Fibroblast of lung (primary cell): Measurements from ENCODE around the gene SPACDR. TPM values are rescaled to one million over a fixed set of nuclear protein-coding genes. Genes with fewer than 3 reads are reported as not detected.
A peak's percentile ranks its signal among the peaks of the same experiment; 100 is the strongest.

Experiments used
- DNase-seq, 2 donors: peaks; one replicate each; pipeline versions ENCODE4 v3.0.0 to v3.0.0-alpha.2; 2010; ENCODE audit warnings: low read depth in 2 of 2
- H2AFZ ChIP-seq: 2 replicates; pipeline ENCODE4 v1.5.1; 2012; ENCODE audit warnings: low read length, control low read depth, inconsistent platforms
- H3K27ac ChIP-seq: 2 replicates; pipeline ENCODE4 v1.5.1; 2011; ENCODE audit warnings: low read length, control low read depth; ENCODE audit not compliant: insufficient read depth
- H3K27me3 ChIP-seq: 2 replicates; pipeline ENCODE4 v1.5.1; 2011; ENCODE audit warnings: mild to moderate bottlenecking, low read length; ENCODE audit not compliant: control insufficient read depth, insufficient read depth
- H3K36me3 ChIP-seq: 2 replicates; pipeline ENCODE4 v1.5.1; 2011; ENCODE audit warnings: low read length; ENCODE audit not compliant: control insufficient read depth, insufficient read depth
- H3K4me1 ChIP-seq: 2 replicates; pipeline ENCODE4 v1.5.1; 2011; ENCODE audit warnings: low read length; ENCODE audit not compliant: control insufficient read depth, insufficient read depth; ENCODE audit errors: extremely low read depth
- H3K4me2 ChIP-seq: 2 replicates; pipeline ENCODE4 v1.5.1; 2011; ENCODE audit warnings: low read length, control low read depth; ENCODE audit not compliant: insufficient read depth; ENCODE audit errors: extremely low read depth
- H3K4me3 ChIP-seq, 4 experiments: fragments of 200-600 bp in 1 of 4; sonication (generic) in 1 of 4; replicated peaks in 1 of 4; 2 replicates each; pipeline ENCODE4 v1.5.1; 2011 to 2016; ENCODE audit warnings: low read length in 4 of 4, low read depth in 3 of 4, mild to moderate bottlenecking in 3 of 4, control low read depth in 2 of 4, inconsistent platforms in 1 of 4, mixed read lengths in 1 of 4; ENCODE audit not compliant: insufficient read depth in 1 of 4; ENCODE audit errors: control extremely low read depth in 1 of 4
- H3K79me2 ChIP-seq: 2 replicates; pipeline ENCODE4 v1.5.1; 2012; ENCODE audit warnings: mild to moderate bottlenecking, low read length, inconsistent platforms; ENCODE audit not compliant: control insufficient read depth, insufficient read depth
- H3K9ac ChIP-seq: 2 replicates; pipeline ENCODE4 v1.5.1; 2011; ENCODE audit warnings: mild to moderate bottlenecking, low read length, control low read depth; ENCODE audit not compliant: insufficient read depth
- H3K9me3 ChIP-seq: 2 replicates; pipeline ENCODE4 v1.5.1; 2012; ENCODE audit warnings: low read depth, low read length; ENCODE audit not compliant: control insufficient read depth, insufficient read depth
- H4K20me1 ChIP-seq: 2 replicates; pipeline ENCODE4 v1.5.1; 2011; ENCODE audit warnings: low read length; ENCODE audit not compliant: control insufficient read depth, insufficient read depth; ENCODE audit errors: extremely low read depth
- CTCF ChIP-seq, 2 donors: IDR thresholded peaks in 1 of 2; conservative IDR thresholded peaks in 1 of 2; 1 replicate in 1 of 2; 2 replicates in 1 of 2; pipeline ENCODE4 v1.5.1; 2011 to 2012; ENCODE audit warnings: low read length in 2 of 2, control low read depth in 1 of 2, inconsistent platforms in 1 of 2, low read depth in 1 of 2, mild to moderate bottlenecking in 1 of 2
- EZH2 ChIP-seq: IDR thresholded peaks from 2 replicates; pipeline ENCODE4 v1.5.1; 2012; ENCODE audit warnings: low read length, control low read depth, mild to moderate bottlenecking; ENCODE audit errors: missing control alignments
- polyA plus RNA-seq, 2 donors: library from polyadenylated mRNA; depleted of rRNA in 1 of 2; stranded (reverse) in 1 of 2; unstranded in 1 of 2; fragments of >200 nt; gene quantifications; 2 replicates each; pipeline ENCODE4 v1.2.1, GENCODE V29; 2011 to 2012; ENCODE audit warnings: missing spikeins in 1 of 2
- total RNA-seq: library from RNA; depleted of rRNA; stranded (reverse); fragments of >200 nt; gene quantifications from 2 replicates; pipeline ENCODE4 v1.2.1, GENCODE V29; 2014

Gene SPACDR
- total and polyA plus RNA-seq, 2 donors (not counting 1 experiment from before 2014, with no cell fraction given) = 0.25 to 0.50 TPM

- Histone ChIP-seq H3K27me3 (peaks cover 2% of the 10 kb centered on the region), H3K36me3 (no peaks in the 10 kb centered on the region), H3K9me3 (no peaks in the 10 kb centered on the region), H4K20me1 (no peaks in the 10 kb centered on the region), H3K9ac (no peak overlapping the region), H3K27ac (no peak overlapping the region), H2AFZ (no peak overlapping the region), H3K4me3 (no peak overlapping the region), H3K79me2 (no peaks in the 10 kb centered on the region), H3K4me1 (no peaks in the 10 kb centered on the region), H3K4me2 (no peak overlapping the region)
- no peak for DNase-seq
- TF ChIP-seq EZH2 (no peak), CTCF (conservative IDR thresholded peaks at IDR 0.05 in 1 of 2, IDR thresholded peaks at IDR 0.05 in 1 of 2; ENCODE audit: low read depth in 1 of 2, low read length in 2 of 2) (no peak)
These were observed 27.1 kb upstream of the SPACDR start for GRCh38 chr7:100491192-100491578.

- DNase-seq = no peak
- H3K9ac ChIP-seq = no peak overlapping the region
- no peak overlapping the region for H3K27ac ChIP-seq
- H3K4me1 ChIP-seq = no peaks in the 10 kb centered on the region
- H2AFZ ChIP-seq = no peak overlapping the region
- no peaks in the 10 kb centered on the region for H3K79me2 ChIP-seq
- H3K9me3 ChIP-seq = no peaks in the 10 kb centered on the region
- H3K27me3 ChIP-seq = peaks cover 2% of the 10 kb centered on the region
- H3K4me3 ChIP-seq = no peak overlapping the region
- no peak for TF ChIP-seq CTCF (conservative IDR thresholded peaks at IDR 0.05 in 1 of 2, IDR thresholded peaks at IDR 0.05 in 1 of 2; ENCODE audit: low read depth in 1 of 2, low read length in 2 of 2)
- no peak for TF ChIP-seq EZH2
- H4K20me1 ChIP-seq = no peaks in the 10 kb centered on the region
- H3K36me3 ChIP-seq = no peaks in the 10 kb centered on the region
- no peak overlapping the region for H3K4me2 ChIP-seq
These were observed 26.6 kb upstream of the SPACDR start for GRCh38 chr7:100490483-100491191.

- H3K79me2 ChIP-seq = no peaks in the 10 kb centered on the region
- no peak overlapping the region for H2AFZ ChIP-seq
- H3K36me3 ChIP-seq = no peaks in the 10 kb centered on the region
- no peak overlapping the region for H3K27ac ChIP-seq
- H3K4me2 ChIP-seq = no peak overlapping the region
- H4K20me1 ChIP-seq = no peaks in the 10 kb centered on the region
- H3K4me1 ChIP-seq = no peaks in the 10 kb centered on the region
- H3K4me3 ChIP-seq = no peak overlapping the region
- no peak overlapping the region for H3K9ac ChIP-seq
- DNase-seq = peak; percentile 88 to 97
- peaks cover 2% of the 10 kb centered on the region for H3K27me3 ChIP-seq
- H3K9me3 ChIP-seq = no peaks in the 10 kb centered on the region
- TF ChIP-seq CTCF (conservative IDR thresholded peaks at IDR 0.05 in 1 of 2, IDR thresholded peaks at IDR 0.05 in 1 of 2; ENCODE audit: low read depth in 1 of 2, low read length in 2 of 2) = no peak
- TF ChIP-seq EZH2 = no peak
These were observed 25.8 kb upstream of the SPACDR start for GRCh38 chr7:100489824-100490223.
